Measurements from ENCODE around the gene OPN1MW.
"Not testable (repeated sequence)": the region's sequence is repeated elsewhere in the genome, so short reads cannot be mapped to it uniquely, and the experiment has no call there.

OPN1MW gene

GRCh38 chrX:154211499-154211898, 29.1 kb downstream of the OPN1MW start:
- DNase-seq = not testable (repeated sequence)

GRCh38 chrX:154219456-154219855, 37.1 kb downstream of the OPN1MW start, which contains the start of gene OPN1MW2:
Gene OPN1MW2 (plus strand): TSS chrX:154219756. CDS start chrX:154219816, 60 bp downstream.
- DNase-seq = not testable (repeated sequence)

- DNase-seq = not testable (repeated sequence)
These were observed 42.9 kb downstream of the OPN1MW start for GRCh38 chrX:154225292-154225691.

GRCh38 chrX:154226706-154227105, 44.3 kb downstream of the OPN1MW start:
- DNase-seq = not testable (repeated sequence)

GRCh38 chrX:154231443-154231842, 49.0 kb downstream of the OPN1MW start:
- DNase-seq = not testable (repeated sequence)

GRCh38 chrX:154233620-154234019, 51.2 kb downstream of the OPN1MW start:
- DNase-seq = not testable (repeated sequence)

- not testable (repeated sequence) for DNase-seq
These were observed 56.7 kb downstream of the OPN1MW start for GRCh38 chrX:154238939-154239559.

- not testable (repeated sequence) for DNase-seq
These were observed 57.6 kb downstream of the OPN1MW start for GRCh38 chrX:154239982-154240503.
